HG03135 (cell line): ENCODE measurements around the gene CAMSAP2.

Experiments used
- ATAC-seq: cut with Tn5 transposase; IDR thresholded peaks from one replicate; pipeline ENCODE4 v1.9.1; 2021; ENCODE audit warnings: mild to moderate bottlenecking, moderate library complexity; ENCODE audit not compliant: unreplicated experiment

Gene CAMSAP2

DNA sequence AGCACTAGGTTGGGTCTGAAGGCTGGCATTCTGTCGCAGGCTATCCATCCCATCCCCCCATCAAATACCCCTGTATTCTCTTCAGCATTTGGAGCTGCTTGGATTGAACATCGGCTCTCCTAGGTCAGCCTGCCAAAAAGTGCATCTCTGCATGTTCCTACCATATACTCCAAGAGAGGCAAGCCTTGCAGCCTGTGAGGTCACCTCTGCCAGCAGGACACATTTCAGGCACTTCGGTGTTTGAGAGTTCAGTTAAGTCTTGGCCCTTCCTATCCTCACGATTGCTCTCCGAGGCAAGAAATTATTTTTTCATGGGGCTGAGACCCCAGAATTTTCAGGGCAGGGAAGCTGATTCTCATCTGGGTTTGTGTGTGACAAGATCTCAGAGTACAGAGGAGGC, 136.7 kb downstream of the CAMSAP2 start:
- ATAC-seq: no peak

DNA sequence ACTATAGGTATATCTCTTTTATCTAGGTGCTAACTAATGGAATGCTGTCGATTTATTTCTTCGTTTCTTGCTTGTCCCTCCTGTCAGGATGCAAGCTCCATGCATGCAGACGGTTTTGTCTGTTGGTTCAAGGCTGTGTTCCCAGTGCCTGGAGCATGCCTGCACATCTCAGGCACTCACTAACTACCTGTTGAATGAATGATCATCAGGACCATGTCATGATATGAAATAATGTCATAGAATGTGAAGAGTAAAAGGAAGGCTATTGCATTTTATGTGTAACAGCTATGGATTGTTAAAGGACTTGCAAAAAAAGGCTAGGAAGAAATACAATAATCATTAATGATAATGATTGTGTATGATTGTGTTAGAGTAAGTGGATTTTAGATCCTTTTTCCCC, 138.3 kb downstream of the CAMSAP2 start:
- no peak for ATAC-seq

DNA sequence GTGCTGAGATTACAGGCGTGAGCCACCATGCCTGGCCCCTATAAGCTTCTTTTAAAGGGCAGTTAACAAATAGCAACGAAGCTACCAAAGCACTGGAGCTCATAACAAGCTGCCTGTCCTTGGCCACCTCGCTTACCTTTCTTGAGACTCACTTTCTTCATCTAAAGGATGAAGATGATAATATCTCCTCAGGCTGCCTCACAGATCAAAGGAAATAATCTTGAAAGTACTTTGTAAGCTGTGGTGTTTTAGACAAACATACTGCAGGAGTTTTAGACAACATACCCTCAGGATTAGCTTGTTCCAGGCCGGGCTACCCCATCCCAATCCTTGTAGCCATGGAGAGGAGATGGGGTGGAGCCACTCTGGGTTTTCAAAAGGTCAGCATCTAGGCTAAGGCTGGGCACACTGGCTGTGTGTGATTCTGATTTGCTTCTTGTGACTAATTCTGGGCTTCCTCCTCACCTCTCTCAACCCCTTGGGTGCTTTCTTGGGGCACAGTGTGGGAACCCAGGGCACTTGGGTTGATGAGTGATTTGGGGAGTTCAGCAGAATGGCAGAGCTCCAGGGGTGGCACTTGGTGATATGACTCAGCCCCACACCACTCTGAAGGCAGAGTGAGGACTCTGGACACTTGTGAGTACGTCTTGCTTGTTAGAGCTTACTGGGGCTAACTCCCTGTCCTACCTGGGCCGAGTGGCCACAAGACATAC, 139.3 kb downstream of the CAMSAP2 start:
- ATAC-seq: peak; percentile 63

DNA sequence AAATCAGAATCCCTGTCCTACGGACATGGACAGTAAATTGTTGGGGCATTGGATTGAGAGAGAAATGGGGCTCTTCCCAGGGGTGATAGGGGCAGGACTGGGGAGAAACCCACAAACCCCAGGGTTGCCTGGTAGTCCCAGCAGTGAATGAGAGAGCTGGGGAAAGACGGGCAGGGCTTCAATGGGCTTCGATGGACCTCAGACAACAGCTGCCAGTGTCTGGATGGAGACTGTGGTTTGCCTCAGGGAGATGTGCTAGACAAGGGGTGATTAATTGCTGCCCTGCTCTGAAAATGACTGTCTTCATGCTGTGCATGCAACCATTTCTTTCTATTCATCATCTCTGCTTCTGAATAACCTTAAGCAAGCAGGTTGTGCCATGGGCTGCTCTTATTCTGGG, 141.5 kb downstream of the CAMSAP2 start:
- no peak for ATAC-seq

DNA sequence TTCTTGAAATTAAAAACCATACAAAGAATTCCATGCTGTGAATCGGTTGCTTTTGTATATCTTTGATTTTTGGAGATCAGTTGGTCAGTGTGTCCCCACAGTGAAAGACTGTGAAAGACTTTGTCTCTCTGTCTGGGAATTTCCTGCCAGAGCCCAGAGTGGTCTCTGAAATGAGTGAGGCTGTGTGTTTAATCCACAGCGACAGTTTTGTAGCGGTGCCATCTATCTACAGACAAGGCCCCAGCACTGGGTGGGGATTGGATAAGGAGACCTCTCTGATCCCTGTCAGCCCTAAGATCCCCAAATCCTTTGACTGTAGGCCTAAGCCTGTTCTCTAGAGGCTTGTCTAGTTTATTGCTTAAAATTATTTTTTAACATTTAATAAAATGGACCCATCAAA, 144.4 kb downstream of the CAMSAP2 start:
- no peak for ATAC-seq

DNA sequence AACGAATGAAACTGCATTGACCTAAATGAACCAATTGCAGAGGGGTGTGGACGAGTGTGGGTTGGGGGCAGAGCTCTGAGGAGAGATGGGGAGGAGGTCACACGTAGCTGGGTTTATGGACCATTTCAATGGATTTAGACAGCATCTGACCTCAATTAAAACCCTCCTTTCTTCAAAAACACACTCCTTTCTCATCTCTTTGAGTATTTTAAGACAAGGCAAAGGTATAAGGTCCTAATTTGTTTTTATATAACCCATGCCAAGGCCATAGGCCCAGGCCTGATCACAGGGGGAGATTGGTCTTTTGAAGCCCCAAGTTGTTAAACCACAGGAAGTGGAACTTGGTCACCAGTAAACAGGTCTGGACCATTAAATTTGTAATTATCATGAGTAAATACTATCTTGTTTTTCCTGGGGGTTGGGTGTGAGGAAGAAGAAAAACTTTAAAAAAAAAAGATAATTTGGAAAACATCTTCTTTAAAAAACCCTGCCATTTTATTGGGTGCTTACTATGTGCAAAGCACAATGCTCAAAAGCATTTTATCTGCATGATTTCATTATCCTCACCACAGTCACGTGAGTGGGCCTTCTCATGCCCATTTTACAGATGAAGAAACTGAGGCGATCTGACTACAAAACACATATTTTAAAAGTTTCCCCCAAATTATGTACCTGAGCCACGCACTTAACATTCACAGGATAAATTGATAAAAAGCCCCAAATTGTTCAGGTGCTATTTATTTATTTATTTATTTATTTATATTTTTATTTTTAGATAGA, 147.1 kb downstream of the CAMSAP2 start:
- no peak for ATAC-seq

DNA sequence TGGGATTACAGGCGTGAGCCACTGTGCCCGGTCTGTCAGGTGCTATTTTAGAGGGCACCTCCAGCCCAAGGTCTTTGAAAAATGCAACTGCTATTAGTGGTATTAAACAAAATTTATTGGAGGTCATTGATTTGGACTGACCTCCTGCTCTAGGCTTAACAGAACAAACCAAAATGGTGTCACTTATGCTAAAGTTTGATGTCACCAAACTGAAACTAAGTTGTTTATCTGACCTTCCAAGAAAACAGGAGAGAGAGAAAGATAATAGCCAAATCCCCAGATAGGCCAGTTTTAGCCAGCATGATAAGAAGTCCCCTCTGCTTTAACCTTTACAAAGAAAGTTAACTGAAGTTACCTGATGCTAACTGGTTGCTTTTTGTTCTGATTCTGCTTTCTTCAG, 147.9 kb downstream of the CAMSAP2 start:
- no peak for ATAC-seq

DNA sequence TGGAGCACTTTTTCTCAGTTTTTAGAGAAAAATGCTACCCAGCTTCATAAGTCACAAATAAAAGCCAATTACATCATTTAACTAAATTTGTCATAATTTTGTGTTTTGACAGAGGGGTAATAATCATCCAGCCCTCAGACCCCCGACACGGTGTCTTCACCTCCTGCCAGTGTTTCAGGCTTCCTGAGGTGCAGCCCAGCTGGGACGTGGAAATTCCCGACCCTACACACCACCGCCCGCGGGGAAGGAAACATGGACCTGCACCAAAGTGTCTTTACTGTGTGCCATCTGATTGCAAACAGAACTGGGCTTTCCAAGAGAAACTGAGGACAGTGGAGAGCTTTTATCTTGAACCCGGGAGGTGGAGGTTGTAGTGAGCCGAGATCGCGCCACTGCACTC, 148.3 kb downstream of the CAMSAP2 start:
- no peak for ATAC-seq

DNA sequence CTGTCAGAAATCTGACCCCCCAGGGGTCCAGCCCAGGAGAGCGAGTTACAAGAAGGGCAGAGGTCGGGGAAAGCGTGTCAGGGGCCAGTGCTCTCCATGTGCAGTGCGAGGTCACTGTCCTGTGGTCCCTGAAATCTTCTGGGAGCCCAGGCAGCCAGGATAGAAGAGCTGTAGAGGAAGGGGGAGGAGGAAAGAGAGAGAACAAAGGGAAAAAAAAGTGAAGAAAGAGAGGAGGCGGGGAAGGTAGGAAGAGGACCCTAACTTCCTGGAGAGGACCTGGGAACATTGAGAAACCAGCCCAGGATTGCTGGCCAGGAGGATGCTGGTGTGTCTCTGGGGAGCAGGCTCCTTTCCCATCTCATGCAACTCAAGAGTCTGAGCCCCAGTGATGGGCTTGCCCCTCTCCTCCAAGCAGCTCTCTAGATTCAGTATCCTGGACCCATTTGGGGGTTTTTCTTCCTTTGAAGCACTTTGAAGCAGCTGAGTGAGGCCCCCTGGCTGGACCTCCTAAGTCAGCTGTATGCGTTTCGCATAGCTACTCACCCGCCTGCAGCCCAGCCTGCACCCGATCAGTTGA, 149.2 kb downstream of the CAMSAP2 start:
- no peak for ATAC-seq

DNA sequence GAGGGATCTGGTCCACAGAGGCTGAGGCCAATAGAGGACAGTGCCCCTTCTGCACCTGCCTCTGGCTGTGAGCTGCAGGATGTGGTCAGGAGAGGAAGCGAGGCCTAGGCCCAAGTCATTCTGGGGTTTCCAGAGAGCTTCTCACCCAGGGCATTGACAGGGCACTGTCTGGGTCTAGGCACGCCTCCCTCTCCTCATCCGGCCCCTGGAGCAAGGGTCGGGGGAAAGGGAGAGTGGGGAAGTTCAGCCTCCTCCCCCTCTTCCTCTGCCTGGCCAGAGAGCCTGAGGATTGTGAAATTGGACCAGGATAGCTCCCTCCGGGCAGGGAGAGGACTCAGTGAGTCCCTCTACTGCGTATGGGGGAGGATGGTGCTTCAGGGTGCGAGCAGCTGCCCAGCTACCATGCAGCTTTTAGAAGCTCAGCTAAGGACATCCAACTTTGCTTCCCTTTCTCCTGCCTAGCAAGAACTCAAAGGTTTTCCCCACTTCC, 149.7 kb downstream of the CAMSAP2 start:
- ATAC-seq: peak; percentile 91

DNA sequence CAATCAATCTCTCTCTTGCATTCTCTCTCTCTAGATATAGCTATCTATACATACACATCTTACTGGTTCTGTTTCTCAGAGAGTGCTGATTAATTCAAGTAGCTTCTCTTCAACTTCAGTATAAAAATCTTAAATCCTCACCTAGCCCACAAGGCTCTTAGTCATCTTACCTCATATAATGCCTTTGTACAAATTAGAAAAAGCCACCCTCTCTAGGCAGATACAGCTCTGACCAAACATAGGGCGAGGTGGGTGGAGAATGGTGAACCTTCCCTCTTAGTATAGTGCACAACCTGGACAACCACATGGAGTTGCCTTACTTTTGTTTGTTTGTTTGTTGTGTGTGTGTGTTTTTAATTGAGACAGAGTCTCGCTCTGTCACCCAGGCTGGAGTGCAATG, 150.9 kb downstream of the CAMSAP2 start:
- no peak for ATAC-seq

DNA sequence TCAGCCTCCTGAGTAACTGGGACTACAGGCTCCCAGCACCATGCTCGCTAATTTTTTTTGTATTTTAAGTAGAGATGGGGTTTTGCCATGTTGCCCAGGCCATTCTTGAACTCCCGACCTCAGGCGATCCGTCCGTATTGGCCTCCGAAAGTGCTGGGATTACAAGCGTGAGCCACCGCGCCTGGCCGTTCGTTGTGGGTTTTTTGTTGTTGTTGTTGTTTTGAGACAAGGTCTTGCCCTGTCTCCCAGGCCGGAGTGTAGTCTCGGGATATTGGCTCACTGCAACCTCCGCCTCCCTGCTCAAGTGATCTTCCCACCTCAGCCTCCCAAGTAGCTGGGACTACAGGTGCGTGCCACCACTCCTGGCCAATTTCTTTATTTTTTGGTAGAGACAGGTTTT, 151.3 kb downstream of the CAMSAP2 start:
- ATAC-seq: no peak

DNA sequence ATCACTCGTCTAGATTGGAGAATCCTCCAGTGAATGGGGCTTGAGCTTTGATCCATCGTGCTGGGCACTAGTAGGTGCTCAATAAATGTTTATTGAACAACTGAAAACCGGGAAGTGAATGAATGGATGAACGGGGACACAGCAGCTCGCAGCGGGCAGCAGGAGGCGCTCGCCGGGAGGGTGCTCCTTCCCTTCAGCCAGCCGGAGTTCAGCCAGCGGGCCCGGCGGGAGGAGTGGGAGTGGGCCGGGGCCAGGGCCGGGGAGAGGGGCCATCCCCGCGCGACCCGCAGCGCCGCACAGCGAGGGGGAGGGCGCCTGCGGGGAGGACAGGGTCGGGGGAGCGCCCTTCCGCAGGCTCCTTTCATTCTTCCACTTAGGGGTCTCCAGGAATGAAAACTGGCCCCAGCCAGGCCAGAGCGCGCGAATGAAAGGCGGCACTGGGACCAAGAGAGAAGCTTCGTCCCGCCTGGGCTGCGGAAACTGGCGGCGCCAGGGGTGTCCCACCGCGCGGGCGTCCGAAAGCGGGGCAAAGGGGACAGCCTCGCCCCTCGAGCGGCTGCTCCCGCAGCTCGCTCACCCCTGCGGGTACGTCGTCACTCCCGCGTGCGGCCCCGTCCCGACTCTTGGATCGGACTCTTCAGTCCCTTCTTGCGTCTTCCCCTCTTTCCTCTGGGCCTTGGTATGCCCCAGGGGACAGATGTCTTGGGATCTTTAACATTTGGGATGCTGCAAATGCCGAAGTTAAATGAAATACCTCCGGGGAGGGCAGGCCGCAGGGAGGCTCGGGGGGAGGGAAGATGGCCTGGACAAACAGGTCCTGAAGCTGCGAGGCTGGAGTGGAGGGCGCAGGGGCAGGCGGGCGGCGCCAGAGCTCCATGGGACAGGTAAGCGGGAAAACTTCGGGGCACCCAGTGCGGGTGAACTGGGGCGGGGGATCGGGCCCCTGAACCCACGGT, 152.4 kb downstream of the CAMSAP2 start:
- ATAC-seq: no peak

DNA sequence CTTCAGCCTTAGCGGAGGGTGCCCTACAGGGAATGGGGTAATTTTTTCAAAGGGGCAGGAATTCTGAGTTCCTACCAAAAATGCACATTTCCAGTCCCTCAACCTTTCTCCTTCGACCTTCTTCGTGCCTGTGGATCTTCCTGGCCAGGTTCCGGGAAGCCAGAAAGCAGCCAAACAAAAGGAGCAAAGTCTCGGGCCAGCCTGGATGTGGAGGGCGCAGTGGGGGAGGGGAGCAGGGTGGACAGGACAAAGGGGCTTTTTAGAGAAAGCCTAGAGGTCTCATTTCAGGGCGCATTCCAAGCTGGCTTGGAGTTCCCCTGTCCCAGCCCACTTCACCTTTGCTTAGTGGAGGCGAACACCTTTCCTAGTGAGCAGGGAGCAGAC, 153.1 kb downstream of the CAMSAP2 start:
- no peak for ATAC-seq

DNA sequence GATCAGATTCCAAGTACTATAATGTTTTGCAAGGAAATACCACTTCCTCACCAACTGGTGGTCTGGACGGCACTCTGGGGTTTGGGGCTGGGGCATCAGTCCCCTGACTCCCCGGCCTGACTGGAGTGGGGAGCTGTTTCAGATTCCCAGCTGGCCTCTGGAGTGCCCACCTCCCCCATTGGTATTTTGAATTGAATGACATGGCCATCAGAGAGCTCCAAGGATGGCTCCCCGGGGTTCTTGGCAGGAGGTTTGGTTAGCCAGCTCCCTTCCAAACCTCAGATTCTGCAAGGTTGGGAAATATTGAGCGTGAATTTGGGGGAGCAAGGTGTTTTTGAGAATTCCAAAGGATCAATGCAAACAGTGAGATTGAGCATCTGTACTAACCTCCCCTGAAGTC, 153.9 kb downstream of the CAMSAP2 start:
- no peak for ATAC-seq

DNA sequence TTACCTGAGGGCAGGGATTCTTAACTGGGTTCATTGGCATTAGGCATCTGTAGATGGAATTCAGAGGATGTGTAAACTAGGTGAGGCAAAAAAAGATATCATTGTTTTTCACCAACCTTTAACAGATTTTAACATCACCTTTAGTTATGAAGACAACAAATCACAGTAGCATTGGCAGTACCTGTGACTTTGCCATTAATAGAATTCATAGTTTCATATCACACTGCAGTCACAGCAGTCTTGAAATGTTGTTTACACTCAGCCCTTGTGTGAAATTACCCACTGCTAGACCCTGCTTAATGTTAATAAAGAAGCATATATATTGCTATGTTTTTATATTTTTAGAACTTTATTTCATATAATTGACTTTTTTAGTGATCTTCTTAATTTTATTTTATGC, 154.3 kb downstream of the CAMSAP2 start:
- no peak for ATAC-seq

DNA sequence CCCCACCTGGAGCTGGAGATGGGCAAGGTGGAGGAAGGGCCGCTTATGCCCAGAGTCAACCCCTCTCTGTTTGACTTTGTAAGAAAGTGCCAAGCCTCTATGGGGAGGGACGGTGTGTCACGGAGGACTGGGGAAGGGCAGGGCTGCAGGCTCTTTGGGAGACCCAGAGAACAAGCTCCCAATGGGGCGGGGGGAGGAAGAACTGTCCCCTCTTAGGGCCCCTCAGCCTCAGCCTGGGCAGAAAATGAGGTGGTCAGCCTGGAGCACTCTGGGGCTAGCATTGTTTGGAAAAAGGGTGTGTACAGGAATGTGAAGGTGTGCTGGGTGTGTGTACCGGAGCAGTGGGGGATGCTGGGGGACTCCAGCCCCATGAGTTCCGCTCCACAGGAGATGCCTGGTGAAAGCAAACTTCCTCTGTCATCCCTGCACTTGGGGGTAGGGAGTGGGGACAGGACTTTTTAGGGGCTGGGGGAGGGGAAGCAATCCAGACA, 154.8 kb downstream of the CAMSAP2 start:
- no peak for ATAC-seq

DNA sequence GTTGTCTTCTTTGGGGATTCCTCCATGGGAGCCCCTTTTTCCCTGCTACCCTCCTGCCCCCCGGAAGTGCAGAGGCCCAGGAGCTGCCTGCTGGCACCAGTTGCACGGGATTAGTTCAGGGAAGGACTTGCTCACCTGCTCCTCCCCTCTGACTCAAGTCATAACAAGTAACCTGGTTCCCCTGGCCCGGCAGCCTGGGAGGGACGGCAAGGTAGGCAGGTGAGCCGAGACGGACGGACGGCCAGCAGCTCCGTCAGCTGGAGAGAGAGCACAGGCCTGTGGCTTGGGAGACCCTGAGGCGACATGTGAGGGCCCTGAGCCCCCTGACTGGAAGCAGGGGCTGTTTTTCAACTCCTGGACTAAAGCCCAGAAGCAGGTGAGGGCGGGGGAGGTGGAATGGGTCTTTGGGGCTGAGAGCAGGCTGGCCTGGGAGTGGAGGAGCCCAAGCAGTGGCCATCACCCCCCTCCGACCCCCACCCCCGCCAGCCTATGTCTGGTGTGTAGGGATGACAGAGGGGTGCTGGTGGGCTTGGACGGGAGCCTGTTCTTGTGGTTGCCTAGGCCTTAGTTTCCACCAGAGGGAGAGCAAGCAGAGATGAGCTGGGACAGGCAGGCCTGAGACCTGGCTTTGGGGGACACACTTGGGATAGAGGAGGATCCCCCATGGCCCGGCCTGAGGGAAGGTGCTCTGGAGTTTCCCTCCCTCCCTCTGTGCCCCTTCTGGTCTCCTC, 156.2 kb downstream of the CAMSAP2 start, which contains the start of gene INAVA:
Gene INAVA (plus strand): TSS at position 189 of the 731 bp plus-strand sequence. CDS start 3,501 bp downstream, outside the sequence.
- ATAC-seq: no peak

DNA sequence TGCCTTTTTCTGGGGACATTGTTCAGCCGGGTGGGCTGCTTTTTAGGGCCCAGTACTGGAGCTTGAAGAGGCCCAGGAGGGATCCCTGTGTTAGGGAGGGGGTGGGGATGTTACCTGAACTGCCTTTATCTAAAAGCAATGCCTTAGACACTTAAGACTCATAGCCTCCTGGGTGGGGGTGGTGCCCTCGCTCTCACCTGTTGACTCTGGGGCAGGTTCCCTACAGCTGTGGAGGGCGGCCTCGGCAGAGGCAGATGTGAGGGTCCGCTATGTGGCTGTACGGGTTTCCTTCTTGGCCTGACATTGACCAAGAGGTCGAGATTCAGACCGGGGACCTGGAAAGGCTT, 156.7 kb downstream of the CAMSAP2 start:
- no peak for ATAC-seq
